ENCODE data around the gene RPL39. TPM values are rescaled to one million over a fixed set of nuclear protein-coding genes. Genes with fewer than 3 reads are reported as not detected.
A peak's percentile ranks its signal among the peaks of the same experiment; 100 is the strongest.
"Not testable (repeated sequence)": the region's sequence is repeated elsewhere in the genome, so short reads cannot be mapped to it uniquely, and the experiment has no call there.

The RPL39 gene
- 1,000 to 10,000 TPM; 3,033 to 5,904 (median 3,913) TPM for total RNA-seq

DNA sequence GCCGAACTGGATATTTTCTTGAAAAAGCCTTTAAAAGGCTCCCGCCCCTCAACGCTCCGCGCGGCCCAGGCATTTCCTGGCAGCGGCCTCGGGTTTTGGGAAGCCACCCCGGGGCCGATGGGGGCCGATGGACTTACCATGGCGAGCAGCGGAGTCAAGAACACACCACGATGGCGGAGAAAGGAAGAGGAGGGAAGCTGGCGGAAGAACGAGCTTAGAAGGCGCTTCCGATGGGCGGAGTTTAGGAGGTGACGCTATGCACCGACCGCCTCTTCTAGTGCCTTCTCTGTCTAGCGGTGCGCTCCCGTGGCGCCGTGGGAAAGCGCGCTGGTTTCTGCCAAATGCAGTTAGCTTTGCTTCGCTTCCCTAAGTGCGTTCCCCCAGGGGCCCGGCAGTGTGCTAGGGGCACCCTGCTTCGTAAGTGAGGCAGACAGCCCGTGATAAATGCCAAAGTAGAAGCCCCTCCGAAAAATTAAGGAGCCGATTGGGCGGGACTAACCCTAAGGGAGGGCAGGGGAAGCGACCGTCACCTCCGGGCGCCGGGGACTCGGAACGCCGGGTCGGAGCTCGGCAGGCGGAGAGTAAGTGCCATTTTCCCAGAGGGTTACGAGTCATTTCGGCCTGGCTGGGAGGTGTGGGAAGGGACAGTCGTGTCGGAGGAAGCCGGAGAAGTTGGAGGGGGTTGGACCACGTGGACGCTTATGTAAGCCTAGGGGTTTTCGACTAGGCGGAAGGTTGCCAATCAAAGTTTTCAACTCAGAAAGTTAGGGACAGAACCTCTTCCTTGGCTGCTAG is at the start of gene RPL39:
TSS of gene RPL39 (minus strand) at position 194 of the 795 bp plus-strand sequence. CDS start at position 140, 54 bp downstream.
- peak within 1 kb of the TSS; percentile 94 to 96 (median 96) for H3K27ac ChIP-seq
- TF ChIP-seq, protein P1, sequence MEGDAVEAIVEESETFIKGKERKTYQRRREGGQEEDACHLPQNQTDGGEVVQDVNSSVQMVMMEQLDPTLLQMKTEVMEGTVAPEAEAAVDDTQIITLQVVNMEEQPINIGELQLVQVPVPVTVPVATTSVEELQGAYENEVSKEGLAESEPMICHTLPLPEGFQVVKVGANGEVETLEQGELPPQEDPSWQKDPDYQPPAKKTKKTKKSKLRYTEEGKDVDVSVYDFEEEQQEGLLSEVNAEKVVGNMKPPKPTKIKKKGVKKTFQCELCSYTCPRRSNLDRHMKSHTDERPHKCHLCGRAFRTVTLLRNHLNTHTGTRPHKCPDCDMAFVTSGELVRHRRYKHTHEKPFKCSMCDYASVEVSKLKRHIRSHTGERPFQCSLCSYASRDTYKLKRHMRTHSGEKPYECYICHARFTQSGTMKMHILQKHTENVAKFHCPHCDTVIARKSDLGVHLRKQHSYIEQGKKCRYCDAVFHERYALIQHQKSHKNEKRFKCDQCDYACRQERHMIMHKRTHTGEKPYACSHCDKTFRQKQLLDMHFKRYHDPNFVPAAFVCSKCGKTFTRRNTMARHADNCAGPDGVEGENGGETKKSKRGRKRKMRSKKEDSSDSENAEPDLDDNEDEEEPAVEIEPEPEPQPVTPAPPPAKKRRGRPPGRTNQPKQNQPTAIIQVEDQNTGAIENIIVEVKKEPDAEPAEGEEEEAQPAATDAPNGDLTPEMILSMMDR (IDR thresholded peaks at IDR 0.05 in 4 of 5, conservative IDR thresholded peaks at IDR 0.05 in 1 of 5): no peak
- peak; percentile 72 to 86 for TF ChIP-seq POLR2A (IDR thresholded peaks at IDR 0.05)
- H3K9me3 ChIP-seq: no peaks in the 10 kb centered on the region
- peak; percentile 71 to 80 for DNase-seq
- H3K36me3 ChIP-seq: peaks cover 0 to 9% of the 10 kb centered on the region in 2 donors
- H3K27me3 ChIP-seq: no peaks in the 10 kb centered on the region
- intact Hi-C loops (cut with DNase I; ENCODE audit: low total_unique reads) (loop anchor here (1.0 to 5.0 kb wide), 5 partner anchors 62 to 323 kb away; partner anchors contain the start of genes NDUFA1, NKAP, NKRF and RNF113A), in situ Hi-C loops (cut with MboI; ENCODE audit: low sequenced_read_pairs in 4 of 4) (no loop called here)
- ATAC-seq: peak; percentile 98
- H3K4me1 ChIP-seq: peaks cover 14 to 26% of the 10 kb centered on the region in 2 donors
- H3K4me3 ChIP-seq: peak within 1 kb of the TSS; percentile 76 to 95 (median 82)

DNA sequence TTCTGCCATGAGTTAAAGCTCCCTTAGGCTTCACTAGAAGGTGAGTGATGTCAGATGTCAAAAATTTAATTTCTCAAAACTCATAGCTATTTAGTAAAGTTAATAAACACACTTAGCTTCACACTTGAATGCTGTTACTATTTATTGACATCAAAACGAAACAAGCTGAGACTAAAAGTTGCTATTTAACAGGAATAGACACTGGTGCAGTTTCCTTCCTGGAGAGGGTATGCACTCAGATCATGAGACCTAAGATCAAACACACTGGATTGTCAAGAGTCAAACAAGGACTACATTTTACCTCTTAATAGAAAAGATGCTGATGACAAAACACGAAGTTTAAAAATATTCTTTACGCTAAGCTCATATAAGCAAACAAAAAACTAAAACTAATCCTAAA is 42.5 kb upstream of the RPL39 start:
- Histone ChIP-seq H3K4me3 (no peak overlapping the region), H3K4me1 (no peaks in the 10 kb centered on the region), H3K9me3 (no peaks in the 10 kb centered on the region), H3K27me3 (no peaks in the 10 kb centered on the region), H3K27ac (no peak overlapping the region), H3K36me3 (peaks cover 0 to 27% of the 10 kb centered on the region in 2 donors)
- no peak for DNase-seq
- no peak for TF ChIP-seq POLR2A (IDR thresholded peaks at IDR 0.05)
- TF ChIP-seq, protein P1 (IDR thresholded peaks at IDR 0.05 in 4 of 5, conservative IDR thresholded peaks at IDR 0.05 in 1 of 5): no peak
- no peak for ATAC-seq
- intact Hi-C loops (cut with DNase I; ENCODE audit: low total_unique reads) (no loop called here), in situ Hi-C loops (cut with MboI; ENCODE audit: low sequenced_read_pairs in 4 of 4) (no loop called here)

DNA sequence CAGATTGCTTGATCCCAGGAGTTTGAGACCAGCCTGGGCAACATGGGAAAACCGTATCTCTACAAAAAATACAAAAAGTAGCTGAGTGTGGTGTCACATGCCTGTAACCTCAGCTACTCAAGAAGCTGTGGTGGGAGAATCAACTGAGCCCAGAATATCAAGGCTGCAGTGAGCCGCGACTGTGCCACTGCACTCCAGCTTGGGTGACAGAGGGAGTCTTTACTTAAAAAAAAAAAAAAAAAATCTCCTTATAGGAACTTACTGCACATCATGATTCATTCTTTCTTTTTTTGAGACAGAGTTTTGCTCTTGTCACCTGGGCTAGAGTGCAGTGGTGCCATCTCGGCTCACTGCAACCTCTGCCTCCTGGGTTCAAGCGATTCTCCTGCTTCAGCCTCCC is 37.0 kb upstream of the RPL39 start:
- in situ Hi-C loops (cut with MboI; ENCODE audit: low sequenced_read_pairs in 4 of 4) (no loop called here), intact Hi-C loops (cut with DNase I; ENCODE audit: low total_unique reads) (no loop called here)
- Histone ChIP-seq H3K36me3 (peaks cover 0 to 5% of the 10 kb centered on the region in 2 donors), H3K9me3 (no peaks in the 10 kb centered on the region), H3K4me3 (no peak overlapping the region), H3K27ac (no peak overlapping the region), H3K27me3 (no peaks in the 10 kb centered on the region), H3K4me1 (no peaks in the 10 kb centered on the region)
- no peak for TF ChIP-seq POLR2A (IDR thresholded peaks at IDR 0.05)
- TF ChIP-seq, protein P1 (IDR thresholded peaks at IDR 0.05 in 4 of 5, conservative IDR thresholded peaks at IDR 0.05 in 1 of 5): no peak
- DNase-seq (no peak), ATAC-seq (no peak)

DNA sequence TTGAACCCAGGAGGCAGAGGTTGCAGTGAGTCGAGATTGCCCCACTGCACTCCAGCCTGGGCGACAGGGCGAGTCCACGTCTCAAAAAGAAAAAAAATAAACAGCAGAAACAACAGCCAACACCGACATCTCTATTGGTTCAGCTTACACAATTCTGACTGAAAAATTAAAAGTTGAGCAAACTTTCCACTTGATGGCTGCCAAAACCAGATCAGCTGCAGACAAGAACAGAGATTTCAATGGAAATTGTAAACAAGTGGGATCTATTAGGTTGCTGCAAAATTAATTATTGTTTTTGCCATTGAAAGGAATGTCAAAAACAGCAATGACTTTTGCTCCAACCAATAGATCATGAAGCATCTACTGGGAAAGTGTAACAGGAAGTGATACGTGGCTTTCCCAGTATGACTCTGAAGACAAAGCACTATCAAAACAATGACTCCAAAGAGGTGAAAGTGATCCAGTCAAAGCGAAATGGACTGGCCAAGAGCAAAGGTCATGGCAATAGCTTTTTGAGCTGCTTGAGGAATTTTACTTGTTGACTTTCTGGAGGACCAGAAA is 35.0 kb upstream of the RPL39 start:
- in situ Hi-C loops (cut with MboI; ENCODE audit: low sequenced_read_pairs in 4 of 4): no loop called here
- no peak for ATAC-seq

DNA sequence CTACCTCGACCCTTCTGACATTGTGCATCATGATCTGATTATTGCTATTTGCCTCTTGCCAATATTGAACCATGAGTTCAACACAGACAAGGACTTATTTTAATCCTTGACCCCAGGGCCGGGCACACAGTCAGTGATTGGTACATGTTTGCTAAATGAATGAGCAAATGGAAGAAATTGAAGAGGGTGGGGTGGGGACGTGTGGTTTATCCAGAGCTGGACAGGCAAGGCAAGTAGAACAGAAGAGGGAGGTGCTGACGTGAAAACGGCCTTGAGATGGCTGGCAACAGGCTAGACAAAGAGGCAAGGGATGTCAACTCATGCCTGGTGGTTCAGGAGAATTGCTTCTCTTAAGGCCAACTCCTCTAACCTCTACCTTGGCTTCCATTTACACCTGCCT is 32.8 kb upstream of the RPL39 start:
- H3K4me1 ChIP-seq; H3K9me3 ChIP-seq; intact Hi-C loops (cut with DNase I; ENCODE audit: low total_unique reads); H3K36me3 ChIP-seq; H3K27me3 ChIP-seq; DNase-seq; in situ Hi-C loops (cut with MboI; ENCODE audit: low sequenced_read_pairs in 4 of 4); ATAC-seq; H3K27ac ChIP-seq; H3K4me3 ChIP-seq: not testable (repeated sequence)

More for the DNA sequence above, 35.0 kb upstream of the RPL39 start:
- Histone ChIP-seq H3K36me3 (no peaks in the 10 kb centered on the region), H3K4me1 (no peaks in the 10 kb centered on the region), H3K9me3 (no peaks in the 10 kb centered on the region), H3K4me3 (no peak overlapping the region), H3K27ac (no peak overlapping the region), H3K27me3 (no peaks in the 10 kb centered on the region)
- TF ChIP-seq, protein P1 (IDR thresholded peaks at IDR 0.05 in 4 of 5, conservative IDR thresholded peaks at IDR 0.05 in 1 of 5): no peak
- TF ChIP-seq POLR2A (IDR thresholded peaks at IDR 0.05): no peak
- intact Hi-C loops (cut with DNase I; ENCODE audit: low total_unique reads): no loop called here
- DNase-seq: no peak

DNA sequence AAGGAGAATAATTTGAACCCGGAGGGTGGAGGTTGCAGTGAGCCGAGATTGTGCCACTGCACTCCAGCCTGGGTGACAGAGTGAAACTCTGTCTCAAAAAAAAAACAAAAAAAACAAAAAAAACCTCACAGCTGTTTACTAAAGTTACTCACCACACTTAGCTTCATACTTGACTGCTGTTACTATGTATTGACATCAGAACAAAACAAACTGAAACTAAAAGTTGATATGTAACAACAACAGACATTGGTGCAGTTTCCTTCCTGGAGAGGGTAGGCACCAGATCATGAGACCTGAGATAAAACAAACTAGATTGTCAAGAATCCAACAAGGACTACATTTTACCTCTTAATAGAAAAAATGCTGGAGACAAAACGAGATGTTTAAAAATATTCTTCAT is 30.3 kb upstream of the RPL39 start:
- intact Hi-C loops (cut with DNase I; ENCODE audit: low total_unique reads); H3K36me3 ChIP-seq; H3K9me3 ChIP-seq; H3K4me3 ChIP-seq; H3K27me3 ChIP-seq; H3K4me1 ChIP-seq; ATAC-seq; H3K27ac ChIP-seq; DNase-seq; in situ Hi-C loops (cut with MboI; ENCODE audit: low sequenced_read_pairs in 4 of 4): not testable (repeated sequence)
